Measurements from ENCODE around the gene TTYH3.

TTYH3 gene

DNA sequence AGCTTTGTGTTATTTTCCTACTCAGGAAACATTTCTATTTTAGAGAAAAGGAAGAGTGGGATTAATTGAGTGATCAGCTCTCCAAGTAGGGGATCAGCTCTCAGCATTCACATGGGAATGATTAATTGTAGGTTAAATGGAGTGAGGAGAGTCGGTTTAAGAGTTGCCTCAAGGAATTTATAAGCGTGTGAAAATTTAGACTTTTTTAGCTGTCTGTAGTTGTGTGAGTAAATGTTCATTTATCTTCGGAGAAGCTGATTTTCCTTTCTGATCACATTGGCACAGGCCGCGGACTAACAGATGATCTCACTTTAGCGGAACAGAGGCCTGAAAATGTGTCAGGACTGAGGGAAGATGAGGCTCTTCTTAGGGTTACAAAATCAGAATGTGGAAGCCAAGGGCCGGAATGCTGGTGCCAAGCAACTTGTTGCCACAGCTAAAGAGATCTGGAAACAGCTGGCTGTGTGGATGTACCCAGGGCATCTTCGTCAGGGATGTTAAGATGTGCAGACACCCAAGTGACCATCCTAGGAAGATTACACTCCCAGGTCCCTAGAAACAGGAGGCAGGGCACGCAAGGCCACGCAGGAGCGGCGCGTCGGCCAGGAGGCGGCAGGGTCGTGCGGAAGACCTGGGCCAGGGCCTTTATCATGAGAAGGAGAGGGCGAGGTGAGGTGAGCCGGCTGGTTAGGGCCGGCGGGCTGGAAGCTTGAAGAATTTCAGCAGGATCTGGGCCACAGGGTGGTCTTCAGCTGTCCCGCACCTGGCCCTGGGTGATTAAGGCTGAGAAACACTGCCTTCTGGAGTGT is 35.1 kb upstream of the TTYH3 start:
- TF ChIP-seq GATA3 (IDR thresholded peaks at IDR 0.05; ENCODE audit: low read depth, low read length): no peak
- no peak for TF ChIP-seq GATA2 (IDR thresholded peaks at IDR 0.05; ENCODE audit: low read depth, low read length)

- TF ChIP-seq GATA3 (IDR thresholded peaks at IDR 0.05; ENCODE audit: low read depth, low read length) (no peak), GATA2 (IDR thresholded peaks at IDR 0.05; ENCODE audit: low read depth, low read length) (no peak)
Measured at GRCh38 chr7:2597273-2597640, 34.5 kb upstream of the TTYH3 start.

DNA sequence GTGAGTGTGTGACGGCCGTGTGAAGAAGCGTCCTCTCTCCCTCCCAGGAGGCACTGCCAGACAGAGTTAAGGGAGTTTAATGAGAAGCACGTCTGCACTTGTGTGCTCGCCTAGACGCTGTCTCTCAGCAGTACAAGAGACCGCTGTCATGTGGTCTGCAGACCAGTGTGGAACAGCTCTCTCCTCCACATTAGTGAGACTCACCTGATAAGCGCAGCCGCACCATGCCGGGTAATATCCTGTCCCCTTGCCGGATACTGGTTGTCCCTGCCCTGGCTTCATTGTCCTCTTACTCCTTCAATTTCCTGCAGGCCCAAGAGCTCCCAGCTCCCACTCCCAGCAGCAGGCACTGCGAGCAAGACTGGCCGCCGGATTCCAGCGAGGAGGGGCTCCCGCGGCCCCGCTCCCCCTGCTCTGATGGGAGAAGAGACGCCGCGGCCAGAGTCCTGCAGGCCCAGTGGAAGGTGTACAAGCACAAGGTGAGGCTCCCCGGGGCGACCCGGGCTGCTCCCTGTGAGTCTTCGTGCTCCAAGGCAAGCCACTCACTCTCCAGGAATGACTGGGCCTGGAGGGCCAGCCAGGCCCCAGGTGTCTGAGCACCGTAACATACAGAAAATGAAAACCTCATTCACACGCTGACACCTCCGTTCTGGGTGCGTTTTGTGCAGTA is 33.5 kb upstream of the TTYH3 start:
- TF ChIP-seq GATA3 (IDR thresholded peaks at IDR 0.05; ENCODE audit: low read depth, low read length) (no peak), GATA2 (IDR thresholded peaks at IDR 0.05; ENCODE audit: low read depth, low read length) (no peak)

DNA sequence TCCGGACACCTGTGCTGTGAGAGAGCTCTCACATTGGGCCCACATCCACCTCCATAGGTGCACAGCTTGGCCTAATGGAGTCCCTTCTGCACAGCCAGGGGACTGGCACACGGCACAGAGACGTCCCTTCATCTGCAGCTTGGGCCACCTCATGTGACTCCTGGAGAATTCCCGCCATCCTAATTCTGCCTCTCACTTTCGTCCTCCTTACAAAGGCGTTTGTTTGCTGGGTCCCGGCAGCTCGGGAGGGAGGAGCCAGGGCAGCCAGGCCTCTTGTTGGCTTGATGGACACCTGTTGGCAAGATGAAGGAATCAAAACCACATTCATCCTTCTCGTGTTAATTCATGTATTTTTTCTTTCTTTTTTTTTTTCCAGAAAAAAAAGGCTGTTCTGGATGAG is 30.7 kb upstream of the TTYH3 start:
- TF ChIP-seq GATA2 (IDR thresholded peaks at IDR 0.05; ENCODE audit: low read depth, low read length) (no peak), GATA3 (IDR thresholded peaks at IDR 0.05; ENCODE audit: low read depth, low read length) (no peak)

GRCh38 chr7:2601907-2602306 is 29.9 kb upstream of the TTYH3 start:
- TF ChIP-seq GATA2 (IDR thresholded peaks at IDR 0.05; ENCODE audit: low read depth, low read length): no peak
- no peak for TF ChIP-seq GATA3 (IDR thresholded peaks at IDR 0.05; ENCODE audit: low read depth, low read length)

DNA sequence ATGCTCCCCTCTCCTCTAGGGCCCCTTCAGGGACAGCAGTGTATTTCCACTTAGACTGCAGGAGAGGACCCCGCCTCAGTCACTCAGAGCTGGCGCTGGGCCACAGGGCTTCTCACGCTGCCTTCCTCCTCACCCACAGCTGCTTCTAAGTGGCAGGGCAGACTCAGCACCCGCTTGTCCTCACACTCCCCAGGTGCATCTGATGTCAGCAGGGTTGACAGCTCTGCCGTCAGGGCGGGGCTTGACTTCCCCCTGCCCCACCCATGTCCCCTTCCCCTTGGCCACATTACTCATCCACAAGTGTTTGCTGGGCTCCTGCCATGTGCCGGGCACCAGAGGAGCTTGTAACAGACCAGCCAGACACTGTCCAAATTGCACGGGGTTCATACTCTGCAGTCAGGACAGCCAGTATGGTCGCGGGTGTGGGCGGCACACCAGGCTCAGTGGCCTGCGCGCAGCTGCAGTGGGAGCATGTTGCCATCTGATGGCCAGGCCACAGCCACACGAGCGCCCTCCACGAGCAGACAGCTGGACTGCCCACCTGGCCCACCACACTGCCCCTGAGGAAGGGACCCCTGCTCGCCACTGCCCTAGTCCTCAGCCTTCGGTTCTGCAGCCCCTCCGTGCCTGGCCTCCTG is 29.3 kb upstream of the TTYH3 start:
- TF ChIP-seq GATA2 (IDR thresholded peaks at IDR 0.05; ENCODE audit: low read depth, low read length): no peak
- no peak for TF ChIP-seq GATA3 (IDR thresholded peaks at IDR 0.05; ENCODE audit: low read depth, low read length)

GRCh38 chr7:2603044-2603965 is 28.5 kb upstream of the TTYH3 start:
- TF ChIP-seq GATA2 (IDR thresholded peaks at IDR 0.05; ENCODE audit: low read depth, low read length) (no peak), GATA3 (IDR thresholded peaks at IDR 0.05; ENCODE audit: low read depth, low read length) (no peak)

GRCh38 chr7:2604608-2605174 is 27.1 kb upstream of the TTYH3 start:
- no peak for TF ChIP-seq GATA2 (IDR thresholded peaks at IDR 0.05; ENCODE audit: low read depth, low read length)

- no peak for TF ChIP-seq GATA2 (IDR thresholded peaks at IDR 0.05; ENCODE audit: low read depth, low read length)
Measured at GRCh38 chr7:2605608-2606538, 25.9 kb upstream of the TTYH3 start.

- no peak for TF ChIP-seq GATA2 (IDR thresholded peaks at IDR 0.05; ENCODE audit: low read depth, low read length)
- TF ChIP-seq GATA3 (IDR thresholded peaks at IDR 0.05; ENCODE audit: low read depth, low read length): no peak
Measured at GRCh38 chr7:2606539-2606936, 25.2 kb upstream of the TTYH3 start.

DNA sequence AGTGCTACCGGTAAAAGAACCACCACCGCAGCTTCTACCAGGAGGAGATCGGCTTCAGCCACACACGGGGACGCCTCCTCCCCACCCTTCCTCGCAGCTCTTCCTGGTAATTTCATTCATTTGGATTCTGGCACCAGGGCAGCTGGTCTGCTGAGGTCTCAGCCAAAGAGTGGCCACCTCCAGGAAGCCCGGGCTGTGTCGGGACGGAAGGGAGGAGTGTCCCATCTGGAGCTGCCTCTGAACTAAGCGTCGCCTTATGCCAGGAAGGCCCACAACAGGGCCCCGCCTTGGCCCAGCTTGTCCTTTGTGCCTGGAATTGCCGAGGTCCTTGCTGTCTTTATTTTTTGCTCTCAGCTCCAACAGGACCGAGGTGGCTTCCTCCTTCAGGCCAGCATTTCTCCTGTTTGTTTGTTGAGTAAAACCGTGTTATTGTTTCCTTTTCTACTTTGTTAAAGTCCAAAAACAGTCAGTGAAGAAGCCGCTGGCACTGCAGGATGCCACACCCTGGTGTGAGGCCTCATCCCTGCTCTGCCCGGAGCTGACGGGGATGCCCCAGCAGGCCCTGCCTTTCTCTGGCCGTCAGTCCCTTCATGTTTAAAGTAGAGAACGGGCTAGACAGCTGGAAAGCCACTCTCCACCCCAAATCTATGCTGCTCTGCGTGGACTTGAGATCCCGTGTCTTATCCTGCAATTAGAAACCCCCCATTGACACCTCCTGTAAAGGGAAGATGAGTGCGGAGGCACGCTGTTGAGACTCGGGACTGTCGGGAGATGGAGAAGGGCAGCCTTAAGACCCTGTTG is 24.5 kb upstream of the TTYH3 start:
- TF ChIP-seq GATA2 (IDR thresholded peaks at IDR 0.05; ENCODE audit: low read depth, low read length) (no peak), GATA3 (IDR thresholded peaks at IDR 0.05; ENCODE audit: low read depth, low read length) (no peak)
